Osteoblast (primary cell): ENCODE results near the gene FAM124B. TPM values are rescaled to one million over a fixed set of nuclear protein-coding genes. Genes with fewer than 3 reads are reported as not detected.

Experiments
- DNase-seq: peaks from one replicate; pipeline ENCODE4 v3.0.0; 2011; ENCODE audit warnings: low spot score, mixed read lengths; ENCODE audit not compliant: insufficient read length; ENCODE audit errors: missing footprints
- H2AFZ ChIP-seq: 2 replicates; pipeline ENCODE4 v1.6.0; 2011; ENCODE audit warnings: mild to moderate bottlenecking, low read length
- H3K27ac ChIP-seq: 2 replicates; pipeline ENCODE4 v1.5.1; 2011; ENCODE audit warnings: mild to moderate bottlenecking, low read depth, low read length, moderate library complexity
- H3K27me3 ChIP-seq: 2 replicates; pipeline ENCODE4 v1.6.0; 2012; ENCODE audit warnings: mild to moderate bottlenecking, control low read depth, inconsistent platforms, low read length, moderate library complexity; ENCODE audit not compliant: insufficient read depth
- H3K36me3 ChIP-seq: 2 replicates; pipeline ENCODE4 v1.5.1; 2011; ENCODE audit warnings: mild to moderate bottlenecking, low read length, control low read depth, moderate library complexity; ENCODE audit not compliant: insufficient read depth
- H3K4me1 ChIP-seq: 2 replicates; pipeline ENCODE4 v1.5.1; 2011; ENCODE audit warnings: mild to moderate bottlenecking, low read length, control low read depth, moderate library complexity; ENCODE audit not compliant: insufficient read depth
- H3K4me2 ChIP-seq: 2 replicates; pipeline ENCODE4 v1.6.0; 2011; ENCODE audit warnings: mild to moderate bottlenecking, low read length; ENCODE audit not compliant: insufficient read depth
- H3K4me3 ChIP-seq: fragments of 200-600 bp; sonication (generic); 3 replicates; pipeline ENCODE4 v1.5.1; 2012; ENCODE audit warnings: mild to moderate bottlenecking, low read length, inconsistent platforms; ENCODE audit not compliant: insufficient read depth
- H3K79me2 ChIP-seq: 2 replicates; pipeline ENCODE4 v1.6.0; 2012; ENCODE audit warnings: mild to moderate bottlenecking, low read length, control low read depth, inconsistent platforms; ENCODE audit not compliant: insufficient read depth
- H3K9me3 ChIP-seq: 2 replicates; pipeline ENCODE4 v1.5.1; 2011; ENCODE audit warnings: low read depth, low read length, control low read depth
- H4K20me1 ChIP-seq: 2 replicates; pipeline ENCODE4 v1.6.0; 2012; ENCODE audit warnings: mild to moderate bottlenecking, low read length, control low read depth; ENCODE audit not compliant: insufficient read depth
- total RNA-seq: library from RNA; depleted of rRNA; stranded (reverse); fragments of >200 nt; gene quantifications from 2 replicates; pipeline ENCODE4 v1.2.3, GENCODE V29; 2012
- TF ChIP-seq, protein P1 (sequence below): IDR thresholded peaks from 2 replicates; pipeline ENCODE4 v1.5.1; 2011; ENCODE audit warnings: mild to moderate bottlenecking, low read depth, low read length, moderate library complexity; ENCODE audit errors: extremely low read depth

Gene FAM124B
- total RNA-seq, 1 donor = not detected

DNA sequence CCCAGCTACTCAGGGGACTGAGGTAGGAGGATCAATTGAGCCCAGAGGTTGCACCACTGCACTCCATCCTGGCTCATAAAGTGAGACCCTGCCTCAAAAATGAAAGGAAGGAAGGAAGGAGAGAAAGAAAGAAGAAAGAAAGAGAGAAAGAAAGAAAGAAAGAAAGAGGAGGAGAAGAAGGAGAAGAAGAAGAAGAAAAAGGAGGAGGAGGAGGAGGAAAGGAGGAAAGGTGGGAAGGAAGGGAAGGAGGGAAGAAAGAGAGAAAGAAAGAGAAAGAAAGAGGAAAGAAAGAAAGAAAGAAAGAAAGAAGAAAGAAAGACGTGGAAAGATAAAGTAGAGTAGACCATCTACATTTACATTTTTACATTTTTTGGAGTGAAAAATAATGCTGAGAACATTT, 39.8 kb downstream of the FAM124B start:
- Histone ChIP-seq H4K20me1 (no peaks in the 10 kb centered on the region), H2AFZ (no peak overlapping the region), H3K27me3 (no peaks in the 10 kb centered on the region), H3K4me1 (peaks cover 9% of the 10 kb centered on the region), H3K4me2 (no peak overlapping the region), H3K9me3 (no peaks in the 10 kb centered on the region), H3K4me3 (no peak overlapping the region), H3K36me3 (no peaks in the 10 kb centered on the region), H3K79me2 (no peaks in the 10 kb centered on the region), H3K27ac (no peak overlapping the region)
- TF ChIP-seq, protein P1, sequence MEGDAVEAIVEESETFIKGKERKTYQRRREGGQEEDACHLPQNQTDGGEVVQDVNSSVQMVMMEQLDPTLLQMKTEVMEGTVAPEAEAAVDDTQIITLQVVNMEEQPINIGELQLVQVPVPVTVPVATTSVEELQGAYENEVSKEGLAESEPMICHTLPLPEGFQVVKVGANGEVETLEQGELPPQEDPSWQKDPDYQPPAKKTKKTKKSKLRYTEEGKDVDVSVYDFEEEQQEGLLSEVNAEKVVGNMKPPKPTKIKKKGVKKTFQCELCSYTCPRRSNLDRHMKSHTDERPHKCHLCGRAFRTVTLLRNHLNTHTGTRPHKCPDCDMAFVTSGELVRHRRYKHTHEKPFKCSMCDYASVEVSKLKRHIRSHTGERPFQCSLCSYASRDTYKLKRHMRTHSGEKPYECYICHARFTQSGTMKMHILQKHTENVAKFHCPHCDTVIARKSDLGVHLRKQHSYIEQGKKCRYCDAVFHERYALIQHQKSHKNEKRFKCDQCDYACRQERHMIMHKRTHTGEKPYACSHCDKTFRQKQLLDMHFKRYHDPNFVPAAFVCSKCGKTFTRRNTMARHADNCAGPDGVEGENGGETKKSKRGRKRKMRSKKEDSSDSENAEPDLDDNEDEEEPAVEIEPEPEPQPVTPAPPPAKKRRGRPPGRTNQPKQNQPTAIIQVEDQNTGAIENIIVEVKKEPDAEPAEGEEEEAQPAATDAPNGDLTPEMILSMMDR = no peak
- no peak for DNase-seq

DNA sequence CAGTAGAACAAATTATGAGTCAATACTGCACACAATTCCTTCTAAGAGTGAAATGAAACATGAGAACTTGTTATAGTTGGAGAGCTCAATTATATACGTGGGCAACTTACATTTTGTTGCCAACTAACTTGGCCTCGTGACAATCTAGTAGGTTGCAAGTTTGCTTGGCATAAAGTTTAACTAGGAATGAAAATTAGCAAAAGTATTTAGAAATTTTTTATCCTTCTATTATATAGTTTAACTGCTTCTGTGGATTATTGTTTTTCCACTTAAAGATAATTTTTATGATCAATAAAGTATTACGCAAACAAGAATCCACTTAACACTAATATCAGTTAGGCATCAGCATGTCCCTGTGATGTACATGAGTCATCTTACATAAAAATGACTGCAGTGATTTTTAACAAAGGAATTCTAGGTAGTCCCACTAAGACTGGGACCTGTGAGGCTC, 41.1 kb downstream of the FAM124B start:
- H3K79me2 ChIP-seq = no peaks in the 10 kb centered on the region
- no peaks in the 10 kb centered on the region for H4K20me1 ChIP-seq
- no peak for DNase-seq
- H3K4me1 ChIP-seq = peaks cover 9% of the 10 kb centered on the region
- H2AFZ ChIP-seq = no peak overlapping the region
- no peaks in the 10 kb centered on the region for H3K27me3 ChIP-seq
- no peak overlapping the region for H3K4me3 ChIP-seq
- no peak overlapping the region for H3K4me2 ChIP-seq
- H3K9me3 ChIP-seq = no peaks in the 10 kb centered on the region
- no peaks in the 10 kb centered on the region for H3K36me3 ChIP-seq
- TF ChIP-seq, protein P1 = no peak
- H3K27ac ChIP-seq = no peak overlapping the region

GRCh38 chr2:224359569-224359968, 42.3 kb downstream of the FAM124B start:
- Histone ChIP-seq H4K20me1 (no peaks in the 10 kb centered on the region), H3K4me3 (no peak overlapping the region), H2AFZ (no peak overlapping the region)

GRCh38 chr2:224357098-224357901, 44.6 kb downstream of the FAM124B start:
- no peaks in the 10 kb centered on the region for H3K9me3 ChIP-seq
- no peak overlapping the region for H3K4me2 ChIP-seq
- no peak overlapping the region for H3K4me3 ChIP-seq
- TF ChIP-seq, protein P1 = peak; percentile 76
- no peaks in the 10 kb centered on the region for H3K36me3 ChIP-seq
- peaks cover 9% of the 10 kb centered on the region for H3K4me1 ChIP-seq
- H3K79me2 ChIP-seq = no peaks in the 10 kb centered on the region
- no peaks in the 10 kb centered on the region for H4K20me1 ChIP-seq
- peaks cover 16% of the 10 kb centered on the region for H3K27me3 ChIP-seq
- no peak for DNase-seq
- no peak overlapping the region for H3K27ac ChIP-seq
- H2AFZ ChIP-seq = no peak overlapping the region

More at GRCh38 chr2:224359569-224359968, 42.3 kb downstream of the FAM124B start:
- Histone ChIP-seq H3K4me2 (no peak overlapping the region), H3K27ac (no peak overlapping the region), H3K9me3 (no peaks in the 10 kb centered on the region), H3K36me3 (no peaks in the 10 kb centered on the region), H3K27me3 (peaks cover 3% of the 10 kb centered on the region), H3K79me2 (no peaks in the 10 kb centered on the region), H3K4me1 (peaks cover 9% of the 10 kb centered on the region)
- TF ChIP-seq, protein P1 = peak; percentile 40
- no peak for DNase-seq
